Ovary (tissue), 3 donors: Measurements from ENCODE around the gene ASPM.

Experiments used
- EP300 ChIP-seq: sonication (generic); formaldehyde crosslinking; IDR thresholded peaks from one replicate; pipeline ENCODE4 v1.6.1; 2017; ENCODE audit warnings: antibody characterized with exemption
- POLR2A ChIP-seq: fragments of 450-650 bp; IDR thresholded peaks from one replicate; pipeline ENCODE4 v1.6.1; 2017; ENCODE audit warnings: antibody characterized with exemption, mild to moderate bottlenecking, moderate library complexity
- TF ChIP-seq, protein P1 (sequence below), 3 donors: fragments of 450-650 bp in 2 of 3; fragments of 200-600 bp in 1 of 3; IDR thresholded peaks; one replicate each; pipeline versions ENCODE4 v1.5.1 to v1.8.0; 2016 to 2022; ENCODE audit warnings: antibody characterized with exemption in 3 of 3, mild to moderate bottlenecking in 1 of 3
- donor health status: DM: no; HTN: no; CAD: no.

DNA sequence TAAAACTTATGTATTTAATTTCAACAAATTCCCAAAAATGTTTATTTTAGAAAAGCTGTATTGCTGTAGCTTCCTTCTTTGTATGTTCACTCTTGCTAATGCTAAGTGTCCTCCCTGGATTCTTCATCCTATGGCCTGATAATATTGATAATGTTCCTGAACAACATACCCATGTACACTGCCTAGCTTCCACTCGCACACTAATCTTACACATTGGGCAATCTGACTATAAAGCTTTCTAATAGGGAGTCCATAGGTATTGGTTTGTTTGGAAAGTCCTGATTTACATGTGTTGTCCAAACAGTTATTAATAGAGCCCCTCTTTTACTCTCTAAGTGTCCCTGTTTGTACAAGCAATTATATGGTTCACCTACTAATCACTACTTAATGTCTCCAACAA is 80.2 kb downstream of the ASPM start:
- TF ChIP-seq, protein P1, sequence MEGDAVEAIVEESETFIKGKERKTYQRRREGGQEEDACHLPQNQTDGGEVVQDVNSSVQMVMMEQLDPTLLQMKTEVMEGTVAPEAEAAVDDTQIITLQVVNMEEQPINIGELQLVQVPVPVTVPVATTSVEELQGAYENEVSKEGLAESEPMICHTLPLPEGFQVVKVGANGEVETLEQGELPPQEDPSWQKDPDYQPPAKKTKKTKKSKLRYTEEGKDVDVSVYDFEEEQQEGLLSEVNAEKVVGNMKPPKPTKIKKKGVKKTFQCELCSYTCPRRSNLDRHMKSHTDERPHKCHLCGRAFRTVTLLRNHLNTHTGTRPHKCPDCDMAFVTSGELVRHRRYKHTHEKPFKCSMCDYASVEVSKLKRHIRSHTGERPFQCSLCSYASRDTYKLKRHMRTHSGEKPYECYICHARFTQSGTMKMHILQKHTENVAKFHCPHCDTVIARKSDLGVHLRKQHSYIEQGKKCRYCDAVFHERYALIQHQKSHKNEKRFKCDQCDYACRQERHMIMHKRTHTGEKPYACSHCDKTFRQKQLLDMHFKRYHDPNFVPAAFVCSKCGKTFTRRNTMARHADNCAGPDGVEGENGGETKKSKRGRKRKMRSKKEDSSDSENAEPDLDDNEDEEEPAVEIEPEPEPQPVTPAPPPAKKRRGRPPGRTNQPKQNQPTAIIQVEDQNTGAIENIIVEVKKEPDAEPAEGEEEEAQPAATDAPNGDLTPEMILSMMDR (IDR thresholded peaks at IDR 0.05): no peak
- TF ChIP-seq POLR2A (no peak), EP300 (no peak)
